ENCODE measurements around the gene EPB41. TPM values are rescaled to one million over a fixed set of nuclear protein-coding genes. Genes with fewer than 3 reads are reported as not detected.

Gene EPB41
- total and polyA plus RNA-seq, 2 experiments from 2014 or later: 26.8 to 112 TPM

- Mint-ChIP-seq H3K4me1 (no peaks in the 10 kb centered on the region), H3K4me3 (no peak overlapping the region), H3K27me3 (ENCODE audit: insufficient read depth, low read depth, poor library complexity) (peaks cover 27% of the 10 kb centered on the region), H3K9me3 (no peaks in the 10 kb centered on the region), H3K36me3 (ENCODE audit: low read depth) (peaks cover 19% of the 10 kb centered on the region), H3K27ac (no peak overlapping the region)
- no peak for DNase-seq (ENCODE audit: low spot score)
- no peak overlapping the region for H2AFZ ChIP-seq
- ATAC-seq: no peak
- no peaks in the 10 kb centered on the region for H3K79me2 ChIP-seq (replicated peaks; ENCODE audit: insufficient read depth)
- no peaks in the 10 kb centered on the region; the same call in 1 of the 2 replicates for H4K20me1 ChIP-seq (replicated peaks; ENCODE audit: insufficient read depth)
- H3K4me3 ChIP-seq: no peak overlapping the region
- peaks cover 40% of the 10 kb centered on the region for H3K27me3 ChIP-seq (ENCODE audit: insufficient read depth)
- no peak for TF ChIP-seq STAT1 (IDR thresholded peaks at IDR 0.05; ENCODE audit: unreplicated experiment)
- TF ChIP-seq EZH2phosphoT487 (IDR thresholded peaks at IDR 0.05; ENCODE audit: unreplicated experiment): no peak
- TF ChIP-seq ZNF462 (CRISPR knock-in tag; IDR thresholded peaks at IDR 0.05): no peak
- no peak for TF ChIP-seq REST (IDR thresholded peaks at IDR 0.05; ENCODE audit: unreplicated experiment)
- no peak for TF ChIP-seq CTCF (conservative IDR thresholded peaks at IDR 0.05; ENCODE audit: low read depth in 2 of 2)
- H3K27ac ChIP-seq (ENCODE audit: low read depth): no peak overlapping the region
- no peaks in the 10 kb centered on the region for H3K9me2 ChIP-seq (ENCODE audit: insufficient read depth)
- no peaks in the 10 kb centered on the region for H3K36me3 ChIP-seq (ENCODE audit: insufficient read depth)
- H3K4me1 ChIP-seq (ENCODE audit: insufficient read depth): peaks cover 4% of the 10 kb centered on the region; the same call in 1 of the 2 replicates
- no peak overlapping the region for H3K4me2 ChIP-seq
- peaks cover 17% of the 10 kb centered on the region; the same call in 1 of the 2 replicates for H3F3A ChIP-seq (replicated peaks; ENCODE audit: low read depth)
Measured at GRCh38 chr1:29119121-29119929, 205.0 kb downstream of the EPB41 start.
